ENCODE results near the gene COL6A3. TPM values are rescaled to one million over a fixed set of nuclear protein-coding genes. Genes with fewer than 3 reads are reported as not detected.
A peak's percentile ranks its signal among the peaks of the same experiment; 100 is the strongest.

COL6A3 gene
- total RNA-seq, 1 donor from 2014 or later = 0.41 TPM

DNA sequence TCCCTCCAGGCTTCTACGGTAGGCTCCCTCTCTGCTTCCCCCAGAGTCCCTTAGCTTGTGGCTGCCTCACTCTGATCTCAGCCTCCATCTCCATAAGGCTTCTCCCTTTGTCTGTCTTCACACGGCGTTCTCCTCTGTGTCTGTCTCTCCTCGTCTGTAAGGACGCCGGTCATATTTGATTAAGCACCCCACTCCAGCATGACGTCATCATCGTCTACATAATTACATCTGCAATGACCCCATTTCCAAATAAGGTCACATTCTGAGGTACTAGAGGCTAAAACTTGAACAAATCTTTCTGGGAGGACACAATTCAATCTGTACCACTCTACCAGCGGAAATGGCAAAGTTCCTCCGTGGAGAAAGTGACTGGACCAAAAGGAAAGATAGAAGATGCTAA lies 8.3 kb upstream of the COL6A3 start:
- H2AFZ ChIP-seq (replicated peaks) = no peak overlapping the region
- H3K36me3 ChIP-seq = no peaks in the 10 kb centered on the region
- H3K27ac ChIP-seq = no peak overlapping the region
- H3K36me3 Mint-ChIP-seq = no peaks in the 10 kb centered on the region
- no peaks in the 10 kb centered on the region for H3K4me1 ChIP-seq
- no peak overlapping the region for H3K9ac ChIP-seq
- H3K4me1 Mint-ChIP-seq = peaks cover 5% of the 10 kb centered on the region
- no peak for DNase-seq (ENCODE audit: low spot score)
- no peaks in the 10 kb centered on the region for H4K20me1 ChIP-seq (ENCODE audit: low read depth)
- TF ChIP-seq EZH2phosphoT487 (IDR thresholded peaks at IDR 0.05) (no peak), EZH2 (IDR thresholded peaks at IDR 0.05) (no peak)
- TF ChIP-seq, protein P1, sequence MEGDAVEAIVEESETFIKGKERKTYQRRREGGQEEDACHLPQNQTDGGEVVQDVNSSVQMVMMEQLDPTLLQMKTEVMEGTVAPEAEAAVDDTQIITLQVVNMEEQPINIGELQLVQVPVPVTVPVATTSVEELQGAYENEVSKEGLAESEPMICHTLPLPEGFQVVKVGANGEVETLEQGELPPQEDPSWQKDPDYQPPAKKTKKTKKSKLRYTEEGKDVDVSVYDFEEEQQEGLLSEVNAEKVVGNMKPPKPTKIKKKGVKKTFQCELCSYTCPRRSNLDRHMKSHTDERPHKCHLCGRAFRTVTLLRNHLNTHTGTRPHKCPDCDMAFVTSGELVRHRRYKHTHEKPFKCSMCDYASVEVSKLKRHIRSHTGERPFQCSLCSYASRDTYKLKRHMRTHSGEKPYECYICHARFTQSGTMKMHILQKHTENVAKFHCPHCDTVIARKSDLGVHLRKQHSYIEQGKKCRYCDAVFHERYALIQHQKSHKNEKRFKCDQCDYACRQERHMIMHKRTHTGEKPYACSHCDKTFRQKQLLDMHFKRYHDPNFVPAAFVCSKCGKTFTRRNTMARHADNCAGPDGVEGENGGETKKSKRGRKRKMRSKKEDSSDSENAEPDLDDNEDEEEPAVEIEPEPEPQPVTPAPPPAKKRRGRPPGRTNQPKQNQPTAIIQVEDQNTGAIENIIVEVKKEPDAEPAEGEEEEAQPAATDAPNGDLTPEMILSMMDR (IDR thresholded peaks at IDR 0.05) = no peak
- H3K4me3 ChIP-seq = no peak overlapping the region
- H3F3A ChIP-seq (ENCODE audit: low read depth) = no peaks in the 10 kb centered on the region
- no peaks in the 10 kb centered on the region for H3K9me3 ChIP-seq (ENCODE audit: low read depth)
- H3K27ac Mint-ChIP-seq = no peak overlapping the region
- H3K9me3 Mint-ChIP-seq = peaks cover 4% of the 10 kb centered on the region
- H3K4me2 ChIP-seq = no peak overlapping the region
- peaks cover 38% of the 10 kb centered on the region for H3K27me3 ChIP-seq
- H3K4me3 Mint-ChIP-seq = no peak overlapping the region
- peaks cover 12% of the 10 kb centered on the region for H3K27me3 Mint-ChIP-seq (ENCODE audit: insufficient read depth, low read depth)
- no peaks in the 10 kb centered on the region for H3K79me2 ChIP-seq (ENCODE audit: low read depth)

DNA sequence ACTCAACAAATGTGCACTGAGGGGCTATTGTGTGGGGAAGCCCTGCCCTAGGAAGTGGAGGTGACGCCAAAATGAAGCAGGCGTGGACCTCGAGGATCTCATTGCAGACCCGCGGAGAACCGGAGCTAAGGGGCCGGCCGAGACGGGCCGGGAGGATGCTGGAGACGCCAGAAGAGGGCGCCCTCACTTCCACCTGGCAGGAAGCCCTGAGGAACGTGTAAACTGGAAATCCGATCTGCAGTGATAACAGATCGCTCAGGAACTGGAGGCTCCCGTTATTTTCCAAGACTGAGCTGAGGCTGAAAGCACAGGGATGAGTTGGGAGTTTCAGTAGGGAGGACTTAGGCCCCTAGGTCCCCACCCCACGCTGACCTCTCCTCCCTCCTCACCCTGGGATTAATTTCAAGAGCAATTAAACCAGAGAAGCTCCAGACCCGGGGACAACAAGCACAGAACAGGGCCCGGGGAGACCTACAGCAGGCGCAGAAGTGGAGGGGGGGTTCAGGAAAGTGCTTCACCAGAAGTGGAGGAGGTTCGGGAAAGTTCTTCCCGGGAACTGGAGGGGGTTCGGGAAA lies 7.7 kb upstream of the COL6A3 start:
- H3K9me3 Mint-ChIP-seq = peaks cover 4% of the 10 kb centered on the region
- peak overlapping the region; percentile 6 for H3K4me2 ChIP-seq
- peaks cover 5% of the 10 kb centered on the region for H3K4me1 Mint-ChIP-seq
- no peaks in the 10 kb centered on the region for H3K36me3 Mint-ChIP-seq
- peak overlapping the region; percentile 83 for H2AFZ ChIP-seq (replicated peaks)
- H4K20me1 ChIP-seq (ENCODE audit: low read depth) = no peaks in the 10 kb centered on the region
- no peak overlapping the region for H3K4me3 ChIP-seq
- no peak overlapping the region for H3K27ac Mint-ChIP-seq
- H3K27ac ChIP-seq = no peak overlapping the region
- no peak overlapping the region for H3K9ac ChIP-seq
- H3K79me2 ChIP-seq (ENCODE audit: low read depth) = no peaks in the 10 kb centered on the region
- DNase-seq (ENCODE audit: low spot score) = peak; percentile 84
- H3K9me3 ChIP-seq (ENCODE audit: low read depth) = no peaks in the 10 kb centered on the region
- TF ChIP-seq, protein P1 (IDR thresholded peaks at IDR 0.05) = peak; percentile 80
- TF ChIP-seq EZH2 (IDR thresholded peaks at IDR 0.05) (no peak), EZH2phosphoT487 (IDR thresholded peaks at IDR 0.05) (no peak)
- H3K27me3 Mint-ChIP-seq (ENCODE audit: insufficient read depth, low read depth) = peaks cover 12% of the 10 kb centered on the region
- H3F3A ChIP-seq (ENCODE audit: low read depth) = no peaks in the 10 kb centered on the region
- no peaks in the 10 kb centered on the region for H3K4me1 ChIP-seq
- peaks cover 38% of the 10 kb centered on the region for H3K27me3 ChIP-seq
- no peak overlapping the region for H3K4me3 Mint-ChIP-seq
- no peaks in the 10 kb centered on the region for H3K36me3 ChIP-seq

DNA sequence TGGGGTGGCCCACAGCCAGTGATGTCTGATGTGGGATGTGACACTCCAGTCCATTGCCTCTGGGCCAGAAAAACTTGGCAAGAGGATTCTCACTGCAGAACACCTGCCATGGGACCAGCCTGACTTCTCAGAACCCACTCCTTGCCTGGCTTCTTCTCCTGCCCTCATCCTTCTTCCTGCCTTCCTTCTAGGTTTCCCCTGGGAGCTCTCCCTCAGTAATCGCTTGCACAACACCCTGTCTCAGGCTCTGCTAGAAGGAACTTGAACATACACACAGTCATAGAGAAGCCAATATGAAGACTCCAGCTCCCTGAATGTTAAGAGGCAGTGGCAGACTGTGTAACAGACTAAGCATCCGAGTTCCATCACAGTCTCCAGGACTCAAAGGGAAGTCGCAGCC lies 4.3 kb upstream of the COL6A3 start:
- Mint-ChIP-seq H3K27ac (no peak overlapping the region), H3K36me3 (no peaks in the 10 kb centered on the region), H3K4me3 (no peak overlapping the region), H3K9me3 (peaks cover 4% of the 10 kb centered on the region), H3K4me1 (peaks cover 7% of the 10 kb centered on the region), H3K27me3 (ENCODE audit: insufficient read depth, low read depth) (peaks cover 12% of the 10 kb centered on the region)
- Histone ChIP-seq H3K27ac (no peak overlapping the region), H3K9ac (no peak overlapping the region), H3K9me3 (ENCODE audit: low read depth) (no peaks in the 10 kb centered on the region), H2AFZ (replicated peaks) (no peak overlapping the region), H3K79me2 (ENCODE audit: low read depth) (no peaks in the 10 kb centered on the region), H3K4me2 (no peak overlapping the region), H3K27me3 (peaks cover 25% of the 10 kb centered on the region), H4K20me1 (ENCODE audit: low read depth) (no peaks in the 10 kb centered on the region), H3F3A (ENCODE audit: low read depth) (no peaks in the 10 kb centered on the region), H3K4me1 (peaks cover 6% of the 10 kb centered on the region), H3K4me3 (no peak overlapping the region), H3K36me3 (no peaks in the 10 kb centered on the region)
- DNase-seq (ENCODE audit: low spot score) = no peak
- TF ChIP-seq EZH2phosphoT487 (IDR thresholded peaks at IDR 0.05) (no peak), EZH2 (IDR thresholded peaks at IDR 0.05) (no peak)
- TF ChIP-seq, protein P1 (IDR thresholded peaks at IDR 0.05) = no peak

Data from neural progenitor cell (in vitro differentiated cells).